Measurements from ENCODE around the gene WRNIP1. TPM values are rescaled to one million over a fixed set of nuclear protein-coding genes. Genes with fewer than 3 reads are reported as not detected.

Gene WRNIP1
- total and polyA plus RNA-seq, 2 of the 13 experiments (the other 11 are each of a cell fraction or from before 2014, with no cell fraction given) = 77.7 to 90.3 TPM

DNA sequence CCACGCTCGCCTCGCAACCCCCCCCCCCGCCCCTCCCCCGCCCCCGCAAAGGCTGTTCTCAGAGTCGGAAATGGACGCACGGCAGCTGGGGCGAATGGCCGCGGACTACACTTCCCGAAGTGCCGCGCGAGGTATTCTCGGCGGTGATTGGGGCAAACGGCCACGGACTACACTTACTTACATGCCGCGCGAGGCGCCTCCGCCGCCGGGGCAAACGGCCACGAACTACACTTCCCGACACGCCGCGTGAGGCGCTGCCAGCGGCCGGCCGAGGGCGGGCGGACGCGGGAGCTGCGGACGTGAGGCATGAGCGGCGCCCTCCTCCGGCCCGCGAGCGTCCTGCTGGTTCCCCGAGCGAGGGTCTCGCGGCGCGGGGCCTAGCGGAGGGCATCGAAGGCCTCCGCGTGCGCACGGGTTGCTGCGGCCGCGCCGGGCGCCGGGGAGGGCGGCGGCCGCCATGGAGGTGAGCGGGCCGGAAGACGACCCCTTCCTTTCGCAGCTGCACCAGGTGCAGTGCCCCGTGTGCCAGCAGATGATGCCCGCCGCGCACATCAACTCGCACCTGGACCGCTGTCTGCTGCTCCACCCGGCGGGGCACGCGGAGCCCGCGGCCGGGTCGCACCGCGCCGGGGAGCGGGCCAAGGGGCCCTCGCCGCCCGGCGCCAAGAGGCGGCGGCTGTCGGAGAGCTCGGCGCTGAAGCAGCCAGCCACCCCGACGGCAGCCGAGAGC is at the start of gene WRNIP1 (continued):
- TF ChIP-seq JUN (CRISPR knock-in tag; IDR thresholded peaks at IDR 0.05) (no peak; the same call in 1 of the 2 replicates), ETV5 (CRISPR knock-in tag; IDR thresholded peaks at IDR 0.05; ENCODE audit: borderline replicate concordance) (peak; percentile 67), ZNF207 (IDR thresholded peaks at IDR 0.05; ENCODE audit: borderline replicate concordance) (no peak), PAF1 (CRISPR knock-in tag; IDR thresholded peaks at IDR 0.05) (no peak), ATF7 (IDR thresholded peaks at IDR 0.05) (no peak), ATF7 (CRISPR knock-in tag; IDR thresholded peaks at IDR 0.05) (0 out of 2 replicates have a peak, but pooled peaks have one; percentile 33), ZZZ3 (CRISPR knock-in tag; IDR thresholded peaks at IDR 0.05; ENCODE audit: borderline replicate concordance) (peak; percentile 41; the same call in 1 of the 2 replicates), HINFP (CRISPR knock-in tag; IDR thresholded peaks at IDR 0.05; ENCODE audit: low read depth) (peak; percentile 99), ZNF24 (IDR thresholded peaks at IDR 0.05) (peak; percentile 64; the same call in 1 of the 2 replicates), ZFP90 (CRISPR knock-in tag; IDR thresholded peaks at IDR 0.05; ENCODE audit: borderline replicate concordance) (peak; percentile 68; the same call in 1 of the 2 replicates), ZNF607 (CRISPR knock-in tag; IDR thresholded peaks at IDR 0.05; ENCODE audit: borderline replicate concordance) (no peak; the same call in none of the 2 replicates), NFKBIZ (CRISPR knock-in tag; IDR thresholded peaks at IDR 0.05) (no peak), ZNF644 (CRISPR knock-in tag; IDR thresholded peaks at IDR 0.05; ENCODE audit: low read depth) (no peak), TMF1 (CRISPR knock-in tag; IDR thresholded peaks at IDR 0.05; ENCODE audit: low read depth) (peak; percentile 98; the same call in 1 of the 2 replicates), NFYB (CRISPR knock-in tag; IDR thresholded peaks at IDR 0.05) (peak; percentile 88), FOSL2 (CRISPR knock-in tag; IDR thresholded peaks at IDR 0.05) (peak; percentile 50; the same call in 1 of the 2 replicates)
- TF ChIP-seq, protein P1, sequence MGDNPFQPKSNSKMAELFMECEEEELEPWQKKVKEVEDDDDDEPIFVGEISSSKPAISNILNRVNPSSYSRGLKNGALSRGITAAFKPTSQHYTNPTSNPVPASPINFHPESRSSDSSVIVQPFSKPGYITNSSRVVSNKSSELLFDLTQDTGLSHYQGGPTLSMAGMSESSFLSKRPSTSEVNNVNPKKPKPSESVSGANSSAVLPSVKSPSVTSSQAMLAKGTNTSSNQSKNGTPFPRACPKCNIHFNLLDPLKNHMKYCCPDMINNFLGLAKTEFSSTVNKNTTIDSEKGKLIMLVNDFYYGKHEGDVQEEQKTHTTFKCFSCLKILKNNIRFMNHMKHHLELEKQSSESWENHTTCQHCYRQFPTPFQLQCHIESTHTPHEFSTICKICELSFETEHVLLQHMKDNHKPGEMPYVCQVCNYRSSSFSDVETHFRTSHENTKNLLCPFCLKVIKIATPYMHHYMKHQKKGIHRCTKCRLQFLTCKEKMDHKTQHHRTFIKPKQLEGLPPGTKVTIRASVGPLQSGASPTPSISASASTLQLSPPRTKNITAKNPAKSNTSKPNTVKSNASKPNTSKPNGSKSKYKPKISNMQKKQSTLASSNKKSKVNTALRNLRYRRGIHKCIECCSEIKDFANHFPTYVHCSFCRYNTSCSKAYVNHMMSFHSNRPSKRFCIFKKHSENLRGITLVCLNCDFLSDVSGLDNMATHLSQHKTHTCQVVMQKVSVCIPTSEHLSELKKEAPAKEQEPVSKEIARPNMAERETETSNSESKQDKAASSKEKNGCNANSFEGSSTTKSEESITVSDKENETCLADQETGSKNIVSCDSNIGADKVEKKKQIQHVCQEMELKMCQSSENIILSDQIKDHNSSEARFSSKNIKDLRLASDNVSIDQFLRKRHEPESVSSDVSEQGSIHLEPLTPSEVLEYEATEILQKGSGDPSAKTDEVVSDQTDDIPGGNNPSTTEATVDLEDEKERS (CRISPR knock-in tag; IDR thresholded peaks at IDR 0.05) = no peak
- TF ChIP-seq, protein P2, sequence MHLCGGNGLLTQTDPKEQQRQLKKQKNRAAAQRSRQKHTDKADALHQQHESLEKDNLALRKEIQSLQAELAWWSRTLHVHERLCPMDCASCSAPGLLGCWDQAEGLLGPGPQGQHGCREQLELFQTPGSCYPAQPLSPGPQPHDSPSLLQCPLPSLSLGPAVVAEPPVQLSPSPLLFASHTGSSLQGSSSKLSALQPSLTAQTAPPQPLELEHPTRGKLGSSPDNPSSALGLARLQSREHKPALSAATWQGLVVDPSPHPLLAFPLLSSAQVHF (CRISPR knock-in tag; IDR thresholded peaks at IDR 0.05) = peak; percentile 43; the same call in 1 of the 2 replicates
- TF ChIP-seq, protein P3, sequence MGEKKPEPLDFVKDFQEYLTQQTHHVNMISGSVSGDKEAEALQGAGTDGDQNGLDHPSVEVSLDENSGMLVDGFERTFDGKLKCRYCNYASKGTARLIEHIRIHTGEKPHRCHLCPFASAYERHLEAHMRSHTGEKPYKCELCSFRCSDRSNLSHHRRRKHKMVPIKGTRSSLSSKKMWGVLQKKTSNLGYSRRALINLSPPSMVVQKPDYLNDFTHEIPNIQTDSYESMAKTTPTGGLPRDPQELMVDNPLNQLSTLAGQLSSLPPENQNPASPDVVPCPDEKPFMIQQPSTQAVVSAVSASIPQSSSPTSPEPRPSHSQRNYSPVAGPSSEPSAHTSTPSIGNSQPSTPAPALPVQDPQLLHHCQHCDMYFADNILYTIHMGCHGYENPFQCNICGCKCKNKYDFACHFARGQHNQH (CRISPR knock-in tag; IDR thresholded peaks at IDR 0.05) = peak; percentile 76
- TF ChIP-seq, protein P4, sequence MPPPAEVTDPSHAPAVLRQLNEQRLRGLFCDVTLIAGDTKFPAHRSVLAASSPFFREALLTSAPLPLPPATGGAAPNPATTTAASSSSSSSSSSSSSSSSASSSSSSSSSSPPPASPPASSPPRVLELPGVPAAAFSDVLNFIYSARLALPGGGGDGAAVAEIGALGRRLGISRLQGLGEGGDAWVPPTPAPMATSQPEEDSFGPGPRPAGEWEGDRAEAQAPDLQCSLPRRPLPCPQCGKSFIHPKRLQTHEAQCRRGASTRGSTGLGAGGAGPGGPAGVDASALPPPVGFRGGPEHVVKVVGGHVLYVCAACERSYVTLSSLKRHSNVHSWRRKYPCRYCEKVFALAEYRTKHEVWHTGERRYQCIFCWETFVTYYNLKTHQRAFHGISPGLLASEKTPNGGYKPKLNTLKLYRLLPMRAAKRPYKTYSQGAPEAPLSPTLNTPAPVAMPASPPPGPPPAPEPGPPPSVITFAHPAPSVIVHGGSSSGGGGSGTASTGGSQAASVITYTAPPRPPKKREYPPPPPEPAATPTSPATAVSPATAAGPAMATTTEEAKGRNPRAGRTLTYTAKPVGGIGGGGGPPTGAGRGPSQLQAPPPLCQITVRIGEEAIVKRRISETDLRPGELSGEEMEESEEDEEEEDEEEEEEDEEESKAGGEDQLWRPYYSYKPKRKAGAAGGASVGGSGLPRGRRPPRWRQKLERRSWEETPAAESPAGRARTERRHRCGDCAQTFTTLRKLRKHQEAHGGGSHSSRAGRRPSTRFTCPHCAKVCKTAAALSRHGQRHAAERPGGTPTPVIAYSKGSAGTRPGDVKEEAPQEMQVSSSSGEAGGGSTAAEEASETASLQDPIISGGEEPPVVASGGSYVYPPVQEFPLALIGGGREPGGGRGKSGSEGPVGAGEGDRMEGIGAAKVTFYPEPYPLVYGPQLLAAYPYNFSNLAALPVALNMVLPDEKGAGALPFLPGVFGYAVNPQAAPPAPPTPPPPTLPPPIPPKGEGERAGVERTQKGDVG (CRISPR knock-in tag; IDR thresholded peaks at IDR 0.05; ENCODE audit: borderline replicate concordance) = no peak

Data from HepG2 (cell line).